GM18870 (cell line): Measurements from ENCODE around the gene MBTD1.

Experiments
- ATAC-seq: cut with Tn5 transposase; IDR thresholded peaks from one replicate; pipeline ENCODE4 v1.9.1; 2021; ENCODE audit warnings: moderate library complexity; ENCODE audit not compliant: unreplicated experiment

Gene MBTD1

GRCh38 chr17:51150932-51151331, 108.9 kb downstream of the MBTD1 start:
- no peak for ATAC-seq

DNA sequence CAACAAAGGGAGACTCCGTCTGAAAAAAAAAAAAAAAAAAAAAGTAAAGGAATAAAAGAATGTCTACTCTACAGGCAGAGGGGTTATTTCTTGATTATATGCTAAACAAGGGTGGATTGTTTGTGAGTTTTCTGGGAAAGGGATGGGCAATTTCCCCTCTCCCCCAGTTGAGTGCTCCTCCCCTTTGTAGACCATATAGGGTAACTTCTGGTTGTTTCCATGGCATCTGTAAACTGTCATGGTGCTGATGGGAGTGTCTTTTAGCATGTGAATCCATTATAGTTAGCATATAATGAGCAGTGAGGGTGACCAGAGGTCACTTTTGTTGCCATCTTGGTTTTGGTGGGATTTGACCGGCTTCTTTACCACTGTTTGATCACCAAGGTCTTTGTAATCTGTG, 110.7 kb downstream of the MBTD1 start:
- ATAC-seq: no peak

DNA sequence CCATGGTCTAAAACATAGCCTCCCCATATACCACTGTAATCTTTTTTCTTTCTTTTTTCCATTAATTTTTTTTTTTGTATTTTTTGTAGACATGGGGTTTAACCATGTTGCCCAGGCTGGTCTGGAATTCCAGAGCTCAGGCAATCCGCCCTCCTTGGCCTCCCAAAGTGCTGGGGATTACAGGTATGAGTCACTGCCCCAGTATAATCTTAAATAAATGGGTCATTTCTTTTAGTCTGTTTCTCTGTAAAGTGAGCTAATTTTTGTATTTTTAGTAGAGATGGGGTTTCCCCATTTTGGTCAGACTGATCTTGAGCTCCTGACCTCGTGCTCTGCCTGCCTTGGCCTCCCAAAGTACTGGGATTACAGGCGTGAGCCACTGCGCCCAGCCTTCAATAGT, 112.2 kb downstream of the MBTD1 start:
- ATAC-seq: no peak

- no peak for ATAC-seq
Observed at GRCh38 chr17:51144266-51145022, 115.4 kb downstream of the MBTD1 start.

- ATAC-seq: no peak
Observed at GRCh38 chr17:51142597-51142996, 117.3 kb downstream of the MBTD1 start.

GRCh38 chr17:51135956-51136355, 123.9 kb downstream of the MBTD1 start:
- ATAC-seq: no peak

DNA sequence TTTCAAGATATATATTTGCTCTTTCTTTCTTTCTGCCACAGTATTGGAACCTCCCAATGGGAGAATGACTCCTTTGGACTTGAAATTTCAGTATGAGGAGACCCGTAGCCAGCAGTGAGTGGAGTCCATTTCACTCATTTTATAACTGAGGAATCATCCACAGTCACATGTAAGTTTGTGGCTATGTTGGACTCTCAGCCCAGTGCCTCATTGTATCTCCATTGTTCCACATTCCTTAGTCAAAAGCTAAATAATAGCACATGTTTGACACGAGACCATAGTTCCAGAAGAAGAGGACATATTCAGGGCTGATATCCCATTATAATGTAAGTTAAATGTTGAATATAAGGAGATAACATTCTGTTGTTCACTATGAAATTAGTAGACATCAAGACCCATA, 126.5 kb downstream of the MBTD1 start:
- ATAC-seq: no peak

GRCh38 chr17:51132964-51133319, 126.9 kb downstream of the MBTD1 start:
- peak; percentile 88 for ATAC-seq

DNA sequence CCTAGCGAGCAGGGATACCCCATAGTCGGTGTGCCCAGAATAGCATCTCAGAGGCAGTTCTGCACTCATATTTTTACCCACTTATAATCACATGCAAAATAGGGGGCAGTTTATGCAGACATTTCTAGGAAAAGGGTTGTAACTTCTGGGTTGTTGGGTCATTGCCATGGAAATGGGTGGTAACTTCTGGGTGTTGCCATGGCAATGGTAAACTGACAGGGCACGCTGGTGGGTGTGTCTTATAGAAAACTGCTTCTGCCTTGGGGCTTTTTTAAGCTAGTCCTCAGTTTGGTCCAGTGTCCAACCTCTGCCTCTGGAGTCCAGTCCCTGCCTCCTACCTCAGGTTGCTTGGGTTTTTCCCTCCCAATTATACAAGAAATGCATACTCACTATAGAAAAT, 131.8 kb downstream of the MBTD1 start:
- ATAC-seq: no peak
